Posterior vena cava (tissue), 2 donors: ENCODE results near the gene FBXO48. TPM values are rescaled to one million over a fixed set of nuclear protein-coding genes. Genes with fewer than 3 reads are reported as not detected.
A peak's percentile ranks its signal among the peaks of the same experiment; 100 is the strongest.
"Not testable (repeated sequence)": the region's sequence is repeated elsewhere in the genome, so short reads cannot be mapped to it uniquely, and the experiment has no call there.

Experiments
- DNase-seq: peaks from one replicate; pipeline ENCODE4 v3.0.0-alpha.2; 2020; ENCODE audit warnings: low spot score
- intact Hi-C, 2 donors: fragments of 100-400 bp; cut with DNase I; formaldehyde crosslinking; loops; one replicate each; pipeline versions ENCODE4 v1.14.1 to v1.14.2; 2022 to 2023
- long read RNA-seq, 2 donors: library from polyadenylated mRNA; unstranded; transcript quantifications; one replicate each; pipeline ENCODE4 v2.0.0, GENCODE V29; 2020 to 2021
- total RNA-seq, 2 donors: library from RNA; stranded (reverse); fragmentation: NEBNext Ultra II Directional; extraction: Animal tissue kit (Norgen Biotek cat#: 25700); gene quantifications; one replicate each; pipeline ENCODE4 v1.2.1, GENCODE V29; 2021
- donor health status: DM: yes; HTN: yes; CAD: no.
- donor health status: DM: yes; HTN: yes; CAD: no.

Gene FBXO48
- 1 to 10 TPM in 1 of 2 donors, under 1 TPM in 1; 0.51 to 1.3 TPM for total RNA-seq
- long read RNA-seq, donor 1 = 0 reads
- long read RNA-seq, donor 2 = 0 reads

- peak; percentile 99 for DNase-seq
- intact Hi-C loops = no loop called here
Observed at GRCh38 chr2:68467077-68467960, at the start of gene FBXO48, which contains the start of gene APLF. TSS of gene FBXO48 (minus strand) at chr2:68467294. CDS start at chr2:68465145, 2,149 bp downstream. TSS of gene APLF (plus strand) at chr2:68467585. CDS start at chr2:68467732, 147 bp downstream.

GRCh38 chr2:68516051-68516955, 49.2 kb upstream of the FBXO48 start:
- intact Hi-C loops = no loop called here
- DNase-seq = no peak

- no peak for DNase-seq
- intact Hi-C loops = no loop called here
Observed at GRCh38 chr2:68514316-68514929, 47.3 kb upstream of the FBXO48 start.

- intact Hi-C loops = no loop called here
- no peak for DNase-seq
Observed at GRCh38 chr2:68512966-68513365, 45.9 kb upstream of the FBXO48 start.

GRCh38 chr2:68512326-68512725, 45.2 kb upstream of the FBXO48 start:
- DNase-seq = no peak
- intact Hi-C loops = no loop called here

GRCh38 chr2:68506170-68506569, 39.1 kb upstream of the FBXO48 start:
- intact Hi-C loops = no loop called here
- DNase-seq = no peak

GRCh38 chr2:68505603-68506159, 38.6 kb upstream of the FBXO48 start:
- intact Hi-C loops = no loop called here
- no peak for DNase-seq

- intact Hi-C loops = no loop called here
- DNase-seq = no peak
Observed at GRCh38 chr2:68501768-68502167, 34.7 kb upstream of the FBXO48 start.

- no peak for DNase-seq
- intact Hi-C loops = no loop called here
Observed at GRCh38 chr2:68500649-68501048, 33.6 kb upstream of the FBXO48 start.

GRCh38 chr2:68499133-68499532, 32.0 kb upstream of the FBXO48 start:
- intact Hi-C loops = loop anchor here in 1 of 2 donors (10.0 kb wide), 1 partner anchor 406 kb away; no protein-coding TSS in a partner anchor
- DNase-seq = no peak

GRCh38 chr2:68491582-68491981, 24.5 kb upstream of the FBXO48 start:
- DNase-seq = no peak
- intact Hi-C loops = loop anchor here in 1 of 2 donors (10.0 kb wide), 1 partner anchor 413 kb away; no protein-coding TSS in a partner anchor

- no peak for DNase-seq
- intact Hi-C loops = no loop called here
Observed at GRCh38 chr2:68489282-68489681, 22.2 kb upstream of the FBXO48 start.

GRCh38 chr2:68488605-68489004, 21.5 kb upstream of the FBXO48 start:
- DNase-seq, intact Hi-C loops: not testable (repeated sequence)

- intact Hi-C loops = no loop called here
- no peak for DNase-seq
Observed at GRCh38 chr2:68487773-68488355, 20.8 kb upstream of the FBXO48 start.

- intact Hi-C loops = no loop called here
- DNase-seq = no peak
Observed at GRCh38 chr2:68483011-68483410, 15.9 kb upstream of the FBXO48 start.

GRCh38 chr2:68482296-68482820, 15.3 kb upstream of the FBXO48 start:
- no peak for DNase-seq
- intact Hi-C loops = no loop called here

- no peak for DNase-seq
- intact Hi-C loops = no loop called here
Observed at GRCh38 chr2:68478688-68479087, 11.6 kb upstream of the FBXO48 start.

- intact Hi-C loops = no loop called here
Observed at GRCh38 chr2:68476454-68476853, 9.4 kb upstream of the FBXO48 start.

More at GRCh38 chr2:68476454-68476853, 9.4 kb upstream of the FBXO48 start:
- DNase-seq = no peak
